Mammary microvascular endothelial cell (primary cell): ENCODE results near the gene TMEM47. TPM values are rescaled to one million over a fixed set of nuclear protein-coding genes. Genes with fewer than 3 reads are reported as not detected.

Experiments
- total RNA-seq: library from RNA; depleted of rRNA; stranded (reverse); fragments of >200 nt; gene quantifications from 2 replicates; pipeline ENCODE4 v1.2.3, GENCODE V29; 2015

Gene TMEM47
- total RNA-seq, result 32.2 and 33.1 TPM in 2 replicates

GRCh38 chrX:34656842-34657725, at the start of gene TMEM47:
TSS of gene TMEM47 (minus strand) at chrX:34657285. CDS start at chrX:34657029, 256 bp downstream.

